Right kidney (tissue), 9 donors: ENCODE measurements around the gene TRIM45.
"Not testable (repeated sequence)": the region's sequence is repeated elsewhere in the genome, so short reads cannot be mapped to it uniquely, and the experiment has no call there.

ENCODE experiments used
- DNase-seq: peaks from one replicate; pipeline ENCODE4 v3.0.0-alpha.2; 2016
- long read RNA-seq, 8 donors: transcript quantifications; one replicate each; lab custom pipeline, GENCODE V29; 2026

Gene TRIM45, protein sequence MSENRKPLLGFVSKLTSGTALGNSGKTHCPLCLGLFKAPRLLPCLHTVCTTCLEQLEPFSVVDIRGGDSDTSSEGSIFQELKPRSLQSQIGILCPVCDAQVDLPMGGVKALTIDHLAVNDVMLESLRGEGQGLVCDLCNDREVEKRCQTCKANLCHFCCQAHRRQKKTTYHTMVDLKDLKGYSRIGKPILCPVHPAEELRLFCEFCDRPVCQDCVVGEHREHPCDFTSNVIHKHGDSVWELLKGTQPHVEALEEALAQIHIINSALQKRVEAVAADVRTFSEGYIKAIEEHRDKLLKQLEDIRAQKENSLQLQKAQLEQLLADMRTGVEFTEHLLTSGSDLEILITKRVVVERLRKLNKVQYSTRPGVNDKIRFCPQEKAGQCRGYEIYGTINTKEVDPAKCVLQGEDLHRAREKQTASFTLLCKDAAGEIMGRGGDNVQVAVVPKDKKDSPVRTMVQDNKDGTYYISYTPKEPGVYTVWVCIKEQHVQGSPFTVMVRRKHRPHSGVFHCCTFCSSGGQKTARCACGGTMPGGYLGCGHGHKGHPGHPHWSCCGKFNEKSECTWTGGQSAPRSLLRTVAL
- long read RNA-seq, donor 1, transcript TRIM45-201 (6 exons, 3,515 nt): major isoform, 6 of 6 reads
- long read RNA-seq, donor 1, partial matches to known transcripts: 0 of 6 reads
- long read RNA-seq, donor 1, other reads (novel, unspliced or antisense): 0 of 6 reads
- long read RNA-seq, donor 2, partial matches to known transcripts: 7 of 7 reads
- long read RNA-seq, donor 2, other reads (novel, unspliced or antisense): 0 of 7 reads
- long read RNA-seq, donor 3, partial matches to known transcripts: 0 of 4 reads
- long read RNA-seq, donor 3, other reads (novel, unspliced or antisense): 0 of 4 reads
- long read RNA-seq, donor 4, transcript TRIM45-201 (6 exons, 3,515 nt): major isoform, 8 of 8 reads
- long read RNA-seq, donor 4, partial matches to known transcripts: 0 of 8 reads
- long read RNA-seq, donor 4, other reads (novel, unspliced or antisense): 0 of 8 reads
- long read RNA-seq, donor 5, partial matches to known transcripts: 0 of 3 reads
- long read RNA-seq, donor 5, other reads (novel, unspliced or antisense): 0 of 3 reads
- long read RNA-seq, donor 6, partial matches to known transcripts: 8 of 10 reads
- long read RNA-seq, donor 6, other reads (novel, unspliced or antisense): 0 of 10 reads
- long read RNA-seq, donor 7, transcript TRIM45-201 (6 exons, 3,515 nt): major isoform, 6 of 14 reads
- long read RNA-seq, donor 7, partial matches to known transcripts: 8 of 14 reads
- long read RNA-seq, donor 7, other reads (novel, unspliced or antisense): 0 of 14 reads
- long read RNA-seq, donor 8, transcript TRIM45-201 (6 exons, 3,515 nt): major isoform, 8 of 8 reads
- long read RNA-seq, donor 8, partial matches to known transcripts: 0 of 8 reads
- long read RNA-seq, donor 8, other reads (novel, unspliced or antisense): 0 of 8 reads

DNA sequence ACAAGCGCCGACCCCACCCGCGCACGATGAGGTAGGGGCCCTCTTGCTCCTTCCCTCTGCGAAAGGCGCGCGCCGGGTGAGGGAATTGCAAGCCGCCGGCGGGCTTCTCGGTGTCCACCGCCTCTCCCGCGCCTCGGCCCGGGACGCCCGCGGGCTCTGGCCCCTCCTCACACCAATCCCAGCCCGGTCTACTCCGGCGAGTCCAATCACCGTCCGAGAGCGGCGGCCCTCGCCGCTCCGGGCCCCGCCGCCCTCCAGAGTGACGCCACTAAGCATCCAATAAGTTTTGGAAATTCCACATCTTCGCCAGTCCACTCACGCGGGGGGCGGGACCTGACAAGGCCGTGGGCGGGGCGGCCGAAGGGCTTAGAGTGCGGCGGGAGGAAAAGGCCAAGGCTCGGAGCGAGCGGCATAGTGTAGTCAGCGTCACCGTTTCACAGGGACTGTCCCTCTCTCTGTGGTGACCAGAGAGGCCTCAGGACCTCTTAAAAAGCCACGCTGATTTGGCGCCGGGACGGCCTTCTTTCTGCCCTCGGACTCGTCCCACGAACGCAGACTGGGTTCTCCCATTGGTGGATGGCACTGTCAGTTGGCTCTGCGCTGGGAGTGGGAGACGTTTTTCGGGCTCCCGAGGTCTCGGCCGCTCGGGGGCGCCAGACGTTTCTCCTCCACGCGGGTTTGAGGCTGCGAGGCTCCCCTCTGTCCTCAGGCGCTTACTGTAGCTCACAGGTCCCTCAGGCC, at the start of gene TRIM45:
TSS of gene TRIM45 (minus strand) at position 161 of the 741 bp plus-strand sequence. CDS start 548 bp downstream, outside the sequence.
- DNase-seq: peak; percentile 100

DNA sequence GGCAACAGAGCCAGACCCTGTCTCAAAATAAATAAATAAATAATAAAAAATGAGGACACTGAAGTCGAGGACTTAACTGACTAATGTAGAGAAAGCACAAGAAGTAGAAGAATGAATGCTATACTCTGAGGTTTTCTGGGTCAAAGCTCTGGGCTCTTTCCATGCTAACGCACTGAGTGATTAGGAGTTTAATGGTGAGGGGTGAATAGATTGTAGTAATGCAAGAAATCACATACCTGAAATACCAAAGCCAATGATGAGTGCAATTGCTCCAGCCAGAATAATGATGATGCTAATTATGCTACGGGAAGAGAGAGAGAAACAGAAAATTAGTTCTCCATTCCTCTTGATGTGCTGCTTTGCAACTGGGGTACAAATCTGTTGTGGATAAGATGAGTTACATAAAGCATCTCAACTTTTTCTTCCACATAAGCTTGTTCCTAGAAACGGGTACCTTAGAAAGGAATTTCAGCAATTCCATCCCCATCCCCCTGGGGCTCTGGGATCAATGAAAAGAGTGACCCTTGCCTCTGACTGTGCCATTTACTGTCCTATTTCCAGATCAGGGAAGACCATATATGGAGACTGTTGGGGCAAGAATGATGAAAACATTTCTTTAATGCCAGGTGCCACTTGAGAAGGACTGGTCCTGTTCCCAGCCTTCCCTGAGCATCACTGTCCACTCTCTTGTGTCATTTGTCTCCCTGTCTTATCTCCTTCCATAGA, 48.5 kb upstream of the TRIM45 start:
- DNase-seq: no peak

DNA sequence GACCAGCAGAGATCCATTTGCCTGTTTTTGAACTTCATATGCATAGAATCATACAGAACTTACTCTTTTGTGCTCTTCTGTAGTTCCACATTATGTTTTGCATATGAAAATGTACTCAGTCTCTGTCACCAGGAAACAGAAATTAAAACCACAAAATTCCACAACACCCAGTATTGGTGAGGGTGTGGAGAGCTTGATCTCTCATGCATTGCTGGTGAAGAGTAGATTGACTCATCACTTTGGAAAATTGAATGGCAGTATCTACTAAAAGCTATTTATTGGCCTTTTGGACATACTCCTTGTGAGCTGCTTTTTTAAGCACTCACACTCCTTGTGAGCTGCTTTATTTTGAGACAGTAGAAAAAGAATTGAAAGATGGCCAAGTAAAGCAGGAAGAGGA, 45.9 kb upstream of the TRIM45 start:
- DNase-seq: no peak

DNA sequence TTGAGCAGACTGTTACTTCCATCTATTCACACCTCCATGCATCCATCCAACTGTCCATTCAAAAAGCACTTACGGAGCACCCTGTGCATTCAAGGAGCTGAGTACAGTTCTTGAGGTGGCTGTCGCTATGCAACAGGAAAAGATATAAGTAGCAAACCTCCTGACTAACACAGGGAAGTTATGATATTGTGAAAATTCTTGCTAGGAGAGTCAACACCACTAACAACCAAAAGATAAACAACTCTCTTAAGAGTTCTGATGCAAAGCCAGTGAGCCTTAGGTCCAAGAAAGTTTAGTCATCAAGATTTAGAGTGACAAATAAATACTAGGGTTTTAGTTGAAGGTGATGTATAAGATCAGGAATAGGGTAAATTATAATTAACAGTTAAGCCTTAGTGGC, 44.5 kb upstream of the TRIM45 start:
- DNase-seq: no peak

DNA sequence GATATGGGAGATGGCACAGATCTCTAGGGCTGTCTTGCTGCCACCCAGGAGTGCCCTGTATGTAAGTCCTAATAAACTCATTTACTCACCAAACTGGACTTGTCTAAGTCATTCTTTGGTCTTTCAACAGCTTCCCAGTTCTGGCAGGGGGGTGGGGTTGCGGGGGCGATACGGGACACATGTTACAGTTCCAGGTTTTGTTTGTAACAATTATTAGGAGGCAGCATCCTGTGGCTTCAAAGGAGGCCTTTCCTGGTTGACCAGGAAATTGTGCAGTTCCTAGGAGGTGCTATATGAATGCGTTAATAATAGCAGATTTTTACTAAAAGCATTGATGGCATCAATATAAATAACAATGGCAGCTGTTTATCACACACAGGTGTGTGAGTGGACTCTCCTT, 42.7 kb upstream of the TRIM45 start:
- no peak for DNase-seq

DNA sequence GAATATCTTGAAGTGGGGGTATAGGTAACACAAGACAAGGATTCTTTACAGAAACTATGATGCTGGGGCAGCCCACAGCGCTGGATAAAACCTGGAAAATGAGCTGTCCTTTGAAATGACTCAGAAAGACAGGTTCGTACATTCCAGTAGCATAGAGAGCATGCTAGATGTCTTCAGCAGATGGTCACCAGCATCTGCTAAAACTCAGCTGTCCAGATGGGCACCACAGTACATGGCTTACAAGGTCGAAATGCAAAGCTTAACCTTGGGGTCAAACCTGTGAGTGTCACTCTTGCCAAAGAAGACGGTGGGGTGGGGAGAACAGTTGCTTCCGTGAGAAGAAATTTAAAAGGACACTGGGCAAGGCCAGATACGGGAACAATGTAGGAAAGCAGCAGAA, 41.3 kb upstream of the TRIM45 start:
- DNase-seq: no peak

DNA sequence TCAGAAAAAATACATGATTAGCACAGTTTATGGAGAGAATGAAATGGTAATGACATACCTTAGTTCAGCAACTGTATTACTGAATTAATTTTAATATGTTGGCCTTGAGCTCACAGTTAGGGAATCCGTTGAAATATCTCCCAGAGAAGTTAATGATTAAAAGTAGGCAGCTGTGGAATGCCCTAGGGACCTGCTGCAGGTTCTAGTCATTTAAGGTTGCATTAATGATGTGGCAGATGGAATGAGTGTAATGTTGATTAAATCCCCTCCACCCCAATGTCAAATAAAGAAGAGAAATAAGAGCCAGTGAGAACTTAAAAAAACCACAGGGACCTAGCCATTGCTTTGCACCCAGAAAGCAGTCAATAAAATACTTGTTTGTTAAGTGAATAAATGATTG, 40.3 kb upstream of the TRIM45 start:
- DNase-seq: no peak

DNA sequence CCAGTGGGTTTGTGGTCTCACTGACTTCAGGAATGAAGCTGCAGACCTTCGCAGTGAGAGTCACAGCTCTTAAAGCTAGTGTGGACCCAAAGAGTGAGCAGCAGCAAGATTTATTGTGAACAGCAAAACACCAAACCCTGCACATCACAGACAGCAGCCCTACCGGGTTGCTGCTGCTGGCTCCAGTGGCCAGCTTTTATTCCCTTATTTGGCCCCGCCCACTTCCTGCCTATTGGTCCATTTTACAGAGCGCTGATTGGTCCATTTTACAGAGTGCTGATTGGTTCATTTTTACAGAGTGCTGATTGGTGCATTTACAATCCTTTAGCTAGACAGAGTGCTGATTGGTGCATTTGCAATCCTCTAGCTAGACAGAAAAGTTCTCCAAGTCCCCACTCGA, 29.8 kb upstream of the TRIM45 start:
- DNase-seq: not testable (repeated sequence)

DNA sequence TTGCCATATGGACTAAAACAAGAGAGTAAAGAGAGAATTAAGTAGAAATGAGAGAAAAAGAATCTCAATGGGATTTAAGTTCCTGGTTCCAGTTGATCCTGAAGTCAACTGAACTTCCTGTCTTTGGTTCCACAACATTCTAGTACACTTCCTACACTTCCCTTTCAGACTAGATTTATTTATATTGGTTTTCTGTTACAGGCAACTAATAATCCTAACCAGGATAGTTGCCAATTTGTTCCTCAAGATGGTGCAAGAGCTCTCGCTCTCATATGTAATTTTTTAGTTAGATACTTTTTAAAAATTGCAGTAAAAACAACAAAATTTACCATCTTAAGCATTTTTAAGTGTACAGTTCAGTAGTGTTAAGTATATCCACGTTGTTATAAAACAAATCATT, 28.8 kb upstream of the TRIM45 start:
- DNase-seq: no peak

DNA sequence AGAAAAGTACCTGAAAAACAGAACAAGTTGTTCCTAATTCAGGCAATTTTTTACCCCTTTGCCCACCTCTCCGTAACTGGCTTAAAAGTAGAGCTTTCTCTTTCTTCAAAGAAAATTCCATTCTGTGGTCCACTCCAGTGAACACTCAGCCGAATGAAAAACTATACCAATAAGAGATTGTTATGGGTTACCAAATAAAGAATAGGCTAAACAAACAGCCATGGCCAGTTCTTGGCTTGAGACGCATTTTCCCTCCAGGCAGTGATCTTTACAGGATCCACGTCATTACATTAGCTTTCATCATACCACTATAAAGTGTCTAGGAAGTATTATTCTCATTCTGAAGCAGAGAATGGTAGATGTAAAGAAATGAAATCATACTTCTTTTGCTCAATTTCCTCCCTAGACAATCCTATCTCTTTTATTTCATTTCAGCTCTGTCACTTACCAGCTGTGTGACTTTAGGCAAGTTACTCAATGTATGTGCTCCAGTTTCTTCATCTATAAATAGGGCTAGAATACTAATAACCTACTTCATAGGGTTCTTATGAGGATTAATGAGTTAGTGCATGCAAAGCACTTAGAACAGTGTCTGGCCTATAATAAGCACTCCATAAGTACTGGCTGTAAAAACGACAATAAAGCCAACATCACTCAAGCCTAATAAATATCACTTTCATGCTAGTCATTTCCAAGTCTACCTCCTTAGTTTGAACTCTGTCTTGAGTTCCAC, 26.5 kb upstream of the TRIM45 start:
- DNase-seq: no peak

DNA sequence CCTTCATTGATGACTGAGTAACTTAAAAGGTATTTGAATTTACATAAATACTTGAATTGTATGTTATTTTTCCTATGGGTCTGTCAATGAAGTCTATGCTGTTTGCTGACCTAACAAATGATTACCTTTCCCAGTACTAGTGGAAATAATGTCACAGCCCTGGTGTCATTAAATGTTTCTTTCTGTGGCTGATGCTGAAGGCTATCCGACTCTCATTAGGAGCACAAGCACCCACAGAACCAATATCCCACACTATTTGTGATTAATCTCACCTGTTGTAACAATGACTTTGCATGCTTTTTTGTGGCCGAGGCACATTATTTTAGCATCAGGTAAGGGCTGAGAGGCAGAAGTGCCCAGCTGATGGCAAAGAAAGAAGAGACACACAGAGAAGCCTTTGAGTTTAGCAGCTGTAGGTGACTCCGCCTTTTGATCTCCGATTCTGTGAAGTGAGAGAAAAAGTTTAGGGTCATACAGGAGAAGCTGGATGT, 25.8 kb upstream of the TRIM45 start:
- DNase-seq: no peak

DNA sequence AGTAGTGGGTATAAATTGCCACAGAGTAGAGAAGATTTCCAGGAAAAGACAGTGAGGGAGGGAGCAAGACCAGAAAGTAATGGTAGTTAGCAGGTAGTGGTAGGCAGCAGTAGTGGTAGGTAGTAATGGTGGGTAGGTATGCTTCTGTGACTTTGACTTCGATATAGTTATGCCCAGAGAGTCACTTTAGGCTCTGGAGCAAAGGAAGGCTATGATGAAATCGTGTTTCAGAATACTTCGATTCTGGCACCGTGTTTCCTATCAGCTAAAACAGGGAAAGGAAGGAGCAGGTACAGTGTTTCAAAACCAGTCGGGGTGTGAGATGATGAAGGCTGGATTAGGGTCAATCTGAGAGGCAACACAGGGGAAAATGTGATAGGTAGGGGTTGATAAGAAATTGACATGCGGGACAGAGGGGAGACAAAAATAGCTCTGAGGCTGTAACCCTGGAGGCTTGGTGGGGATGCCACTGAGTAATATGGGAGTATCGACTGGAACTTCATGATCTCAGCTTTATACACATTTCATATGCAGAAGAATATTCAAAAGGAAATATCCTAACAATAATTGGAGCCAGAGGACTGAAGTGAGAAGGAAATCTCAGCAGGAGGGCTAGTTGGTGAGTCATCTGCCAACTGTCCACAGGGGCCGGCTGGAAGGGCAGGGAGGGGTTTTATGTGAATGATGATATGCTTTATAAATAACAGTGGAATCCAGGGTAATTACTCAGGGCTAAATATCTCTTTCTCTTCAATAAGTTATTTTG, 25.2 kb upstream of the TRIM45 start:
- DNase-seq: no peak

DNA sequence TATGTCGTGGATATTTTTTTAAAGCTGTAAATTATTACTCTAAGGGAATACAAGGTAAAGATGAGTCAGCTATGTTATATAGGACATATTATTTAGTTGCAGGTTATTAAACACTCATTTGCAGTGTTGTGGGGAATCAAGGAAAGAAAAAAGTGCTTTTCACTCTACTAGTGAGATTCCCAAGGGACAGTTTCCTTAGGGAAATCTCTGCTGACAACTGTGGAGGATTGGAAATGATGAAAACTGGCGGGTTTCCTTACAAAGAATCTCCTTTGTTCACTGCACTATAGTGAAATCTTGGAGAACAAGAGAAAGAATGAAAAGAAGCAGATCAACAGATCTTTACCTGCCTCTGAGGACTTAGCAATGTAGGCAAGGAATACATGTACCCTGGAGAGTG, 24.5 kb upstream of the TRIM45 start:
- no peak for DNase-seq

DNA sequence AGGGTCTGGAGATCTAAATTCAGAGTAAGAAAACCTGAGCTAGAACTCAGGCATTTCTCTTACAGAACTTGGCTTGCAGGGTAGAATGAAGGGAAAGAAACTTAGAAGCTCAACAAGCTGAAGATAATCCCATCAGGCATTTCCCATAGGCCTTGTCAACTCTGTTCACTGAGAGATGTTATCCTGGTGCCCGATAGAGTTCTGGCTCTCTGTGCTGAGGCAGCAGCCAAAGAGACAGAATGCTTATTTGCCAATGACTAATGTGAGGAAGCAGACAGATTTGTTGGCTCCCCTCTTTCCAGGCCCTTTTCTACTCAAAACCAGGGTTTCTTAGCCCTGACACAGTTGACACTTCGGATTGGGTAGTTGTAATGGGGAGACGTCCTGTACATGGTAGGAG, 22.3 kb upstream of the TRIM45 start:
- no peak for DNase-seq

DNA sequence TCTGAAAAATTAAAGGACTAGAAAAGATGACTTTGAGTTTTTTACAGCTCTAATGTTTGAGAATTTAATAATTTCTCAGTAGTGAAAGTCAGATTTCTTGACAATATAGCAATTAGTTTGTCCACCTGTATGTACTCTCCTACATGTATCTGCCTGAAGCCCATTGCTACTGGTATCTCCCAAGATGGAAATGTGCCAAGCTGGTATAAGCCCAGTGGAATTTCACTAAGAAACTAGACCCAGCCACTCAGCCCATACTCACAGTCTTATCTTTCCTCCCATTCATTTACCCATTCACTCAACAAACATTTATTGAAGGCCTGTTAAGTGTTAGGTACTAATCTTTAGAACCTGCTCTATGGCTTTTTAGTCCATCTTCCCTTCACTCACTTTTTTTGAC, 21.6 kb upstream of the TRIM45 start:
- no peak for DNase-seq

DNA sequence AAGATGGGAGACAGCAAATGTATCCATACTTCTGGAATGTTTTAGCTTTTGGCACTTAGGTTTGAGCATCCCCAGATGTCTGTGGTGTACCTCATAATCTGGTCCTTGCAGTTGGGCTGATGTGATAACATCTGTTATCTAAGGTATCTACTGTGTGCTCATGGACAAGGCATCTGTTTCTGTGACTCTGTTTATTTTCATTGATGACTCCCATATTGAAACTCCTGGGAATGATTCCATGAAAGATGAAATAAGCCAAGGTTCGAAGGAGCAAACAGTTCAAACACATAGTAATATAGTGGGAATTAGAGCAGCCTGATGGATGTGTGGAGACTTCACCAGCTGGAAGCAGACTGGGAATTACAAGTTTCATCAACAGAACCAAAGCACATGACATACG, 20.7 kb upstream of the TRIM45 start:
- DNase-seq: no peak

DNA sequence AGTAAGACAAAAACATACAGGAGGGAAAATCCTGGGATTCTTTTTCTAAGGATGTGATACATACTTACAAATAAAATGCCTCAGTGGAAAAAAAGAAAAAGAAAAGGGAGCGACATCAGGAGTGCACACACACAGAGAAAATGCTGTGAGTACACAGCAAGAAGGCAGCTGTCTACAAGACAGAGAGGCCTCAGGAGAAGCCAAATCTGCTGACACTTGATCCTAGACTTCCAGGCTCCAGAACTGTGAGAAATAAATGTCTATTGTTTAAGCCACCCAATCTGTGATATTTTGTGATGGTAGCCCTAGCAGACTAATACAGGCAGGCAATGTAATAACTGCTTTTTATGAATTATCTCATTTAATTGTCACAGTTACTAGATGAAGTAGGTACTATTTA, 17.0 kb upstream of the TRIM45 start:
- DNase-seq: no peak

DNA sequence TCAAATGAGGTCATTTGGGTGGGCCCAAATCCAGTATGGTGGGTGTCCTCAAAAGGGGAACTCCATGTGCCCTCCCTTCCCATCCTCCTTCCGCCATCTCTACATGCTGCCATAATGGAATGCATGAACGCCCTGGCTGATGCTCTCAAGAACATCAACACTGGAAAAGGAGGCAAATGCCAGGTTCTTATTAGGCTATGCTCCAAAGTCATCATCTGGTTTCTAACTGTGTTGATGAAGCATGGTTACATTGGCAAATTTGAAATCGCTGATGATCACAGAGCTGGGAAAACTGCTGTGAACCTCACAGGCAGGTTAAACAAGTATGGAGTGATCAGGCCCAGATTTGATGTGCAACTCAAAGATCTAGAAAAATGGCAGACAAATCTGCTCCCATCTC, 16.6 kb upstream of the TRIM45 start:
- no peak for DNase-seq

DNA sequence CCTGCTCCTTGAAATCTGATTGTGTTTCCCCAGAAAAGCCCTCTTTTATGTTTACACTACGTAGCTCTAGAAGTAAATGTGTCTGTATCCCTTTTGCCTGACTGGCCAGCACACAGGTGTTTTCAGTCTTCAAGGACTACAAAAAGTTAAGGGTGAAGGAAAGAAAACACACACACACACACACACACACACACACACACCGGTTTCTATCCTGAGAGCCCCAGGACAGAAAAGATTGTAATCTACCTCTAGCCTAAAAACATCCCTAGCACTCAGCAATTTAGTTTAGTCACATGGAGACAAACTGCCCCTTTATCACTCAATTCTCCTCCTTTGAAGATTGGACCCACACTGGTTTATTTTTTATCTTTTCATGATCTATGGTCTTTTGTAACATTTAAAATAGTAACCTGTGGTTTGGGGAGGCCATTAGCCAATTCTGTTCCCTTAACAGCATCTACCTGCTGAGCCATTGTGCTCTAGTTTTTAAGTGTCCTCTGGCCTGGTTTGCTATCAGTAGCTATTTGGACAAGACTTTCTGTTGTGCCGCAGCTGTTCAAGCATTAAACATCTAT, 15.8 kb upstream of the TRIM45 start:
- no peak for DNase-seq
